Measurements from ENCODE around the gene NRF1. TPM values are rescaled to one million over a fixed set of nuclear protein-coding genes. Genes with fewer than 3 reads are reported as not detected.

The NRF1 gene
- total and polyA plus RNA-seq, 8 donors: 11.4 to 26.8 (median 22.6) TPM

DNA sequence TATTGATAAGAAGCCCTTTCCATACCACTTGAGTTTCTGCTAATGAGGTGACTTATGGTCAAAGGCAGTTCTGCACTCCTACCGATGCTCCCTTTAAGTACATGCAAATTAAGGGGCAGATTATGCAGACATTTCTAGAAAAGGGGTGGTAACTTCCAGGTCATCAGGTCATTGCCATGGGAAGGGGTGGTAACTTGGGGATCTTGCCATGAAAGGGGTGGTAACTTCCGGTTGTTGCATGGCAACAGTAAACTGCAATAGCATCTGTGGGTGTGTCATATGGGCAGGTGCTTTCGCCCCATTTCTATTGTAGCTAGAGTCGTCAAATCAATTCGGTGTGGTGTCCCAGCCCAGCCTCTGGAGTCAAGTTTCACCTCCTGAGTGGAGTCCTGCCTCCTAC is 190.4 kb downstream of the NRF1 start:
- peaks cover 0 to 7% of the 10 kb centered on the region in 2 donors for H3K27me3 ChIP-seq
- intact Hi-C loops (cut with DNase I): no loop called here
- no peak overlapping the region for H3K4me3 ChIP-seq
- H3K27ac ChIP-seq: no peak overlapping the region
- no peak for ATAC-seq
- H3K9me3 ChIP-seq: no peaks in the 10 kb centered on the region
- no peaks in the 10 kb centered on the region for H3K4me1 ChIP-seq
- TF ChIP-seq, protein P1, sequence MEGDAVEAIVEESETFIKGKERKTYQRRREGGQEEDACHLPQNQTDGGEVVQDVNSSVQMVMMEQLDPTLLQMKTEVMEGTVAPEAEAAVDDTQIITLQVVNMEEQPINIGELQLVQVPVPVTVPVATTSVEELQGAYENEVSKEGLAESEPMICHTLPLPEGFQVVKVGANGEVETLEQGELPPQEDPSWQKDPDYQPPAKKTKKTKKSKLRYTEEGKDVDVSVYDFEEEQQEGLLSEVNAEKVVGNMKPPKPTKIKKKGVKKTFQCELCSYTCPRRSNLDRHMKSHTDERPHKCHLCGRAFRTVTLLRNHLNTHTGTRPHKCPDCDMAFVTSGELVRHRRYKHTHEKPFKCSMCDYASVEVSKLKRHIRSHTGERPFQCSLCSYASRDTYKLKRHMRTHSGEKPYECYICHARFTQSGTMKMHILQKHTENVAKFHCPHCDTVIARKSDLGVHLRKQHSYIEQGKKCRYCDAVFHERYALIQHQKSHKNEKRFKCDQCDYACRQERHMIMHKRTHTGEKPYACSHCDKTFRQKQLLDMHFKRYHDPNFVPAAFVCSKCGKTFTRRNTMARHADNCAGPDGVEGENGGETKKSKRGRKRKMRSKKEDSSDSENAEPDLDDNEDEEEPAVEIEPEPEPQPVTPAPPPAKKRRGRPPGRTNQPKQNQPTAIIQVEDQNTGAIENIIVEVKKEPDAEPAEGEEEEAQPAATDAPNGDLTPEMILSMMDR (IDR thresholded peaks at IDR 0.05): no peak
- no peaks in the 10 kb centered on the region for H3K36me3 ChIP-seq
- DNase-seq: no peak

DNA sequence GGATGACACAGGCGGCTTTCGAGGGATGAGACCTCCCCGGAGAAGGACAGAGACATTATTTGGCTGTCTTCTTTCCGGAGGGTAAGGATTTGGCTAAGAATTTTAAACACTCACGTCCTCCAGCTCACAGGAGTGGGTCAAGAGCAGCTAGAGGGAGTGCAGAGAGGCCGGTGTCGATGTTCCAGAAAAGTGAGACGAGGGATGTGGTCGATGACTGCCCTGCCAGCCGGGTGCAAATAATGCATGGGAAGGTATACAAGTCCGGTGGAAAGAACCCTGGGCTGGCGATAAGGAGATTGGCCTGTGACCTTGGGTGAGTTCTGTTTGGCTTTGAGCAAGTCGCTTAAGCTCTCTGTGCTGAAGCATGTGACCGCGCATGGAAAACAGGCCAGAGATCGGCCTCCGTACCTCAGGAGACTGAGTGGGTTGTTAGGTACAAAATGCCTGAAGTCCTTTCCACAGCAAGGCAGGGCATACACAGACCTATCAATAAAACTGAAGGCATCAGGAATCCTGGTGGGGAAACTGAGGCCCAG is 192.1 kb downstream of the NRF1 start:
- H3K4me1 ChIP-seq: no peaks in the 10 kb centered on the region
- intact Hi-C loops (cut with DNase I): no loop called here
- no peak overlapping the region for H3K27ac ChIP-seq
- TF ChIP-seq, protein P1 (IDR thresholded peaks at IDR 0.05): no peak
- no peak for ATAC-seq
- no peaks in the 10 kb centered on the region for H3K36me3 ChIP-seq
- H3K4me3 ChIP-seq: no peak overlapping the region
- no peaks in the 10 kb centered on the region for H3K9me3 ChIP-seq
- no peak for DNase-seq
- H3K27me3 ChIP-seq: peaks cover 0 to 7% of the 10 kb centered on the region in 2 donors

DNA sequence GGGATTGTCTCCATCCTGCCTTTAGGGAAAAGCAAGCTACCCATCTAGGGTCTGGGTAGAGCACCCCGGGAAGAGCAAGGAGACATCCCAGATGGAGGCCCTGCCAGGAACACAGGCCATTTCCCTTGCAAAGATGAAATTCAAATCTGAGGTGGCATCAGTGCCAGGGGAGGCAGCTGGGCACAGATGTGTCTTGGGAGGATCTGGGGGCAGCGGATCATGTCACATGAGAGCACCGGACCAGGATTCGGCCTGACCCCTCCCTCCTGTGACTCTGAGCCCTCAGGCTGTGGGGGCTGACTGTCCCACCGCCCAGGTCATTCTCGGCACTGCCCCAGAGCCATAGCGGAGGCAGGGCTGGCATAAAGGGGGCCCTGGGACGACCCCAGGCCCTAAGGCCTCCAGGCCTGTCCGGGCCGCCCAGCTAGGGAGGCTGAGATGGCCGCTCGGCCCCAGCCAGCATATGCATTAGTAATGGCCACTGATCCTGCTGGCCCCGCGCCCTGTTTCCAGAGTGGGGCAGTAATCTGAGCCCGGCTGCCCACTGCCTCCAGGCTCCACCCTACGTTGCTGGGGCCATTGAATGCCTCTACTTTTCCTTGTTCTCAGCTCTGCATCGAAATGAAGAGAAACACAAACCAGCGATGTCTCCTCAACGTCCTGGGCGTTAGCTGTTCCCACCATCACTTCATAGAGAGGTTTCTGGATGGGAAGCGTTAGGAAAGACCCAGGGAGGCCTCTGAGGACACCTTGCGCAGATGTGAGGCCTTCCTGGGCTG is 192.8 kb downstream of the NRF1 start:
- H3K27me3 ChIP-seq: peaks cover 0 to 5% of the 10 kb centered on the region in 2 donors
- ATAC-seq: no peak
- H3K27ac ChIP-seq: no peak overlapping the region
- H3K4me3 ChIP-seq: no peak overlapping the region
- no peaks in the 10 kb centered on the region for H3K4me1 ChIP-seq
- TF ChIP-seq, protein P1 (IDR thresholded peaks at IDR 0.05): no peak
- H3K9me3 ChIP-seq: no peaks in the 10 kb centered on the region
- H3K36me3 ChIP-seq: no peaks in the 10 kb centered on the region
- intact Hi-C loops (cut with DNase I): no loop called here
- DNase-seq: no peak

DNA sequence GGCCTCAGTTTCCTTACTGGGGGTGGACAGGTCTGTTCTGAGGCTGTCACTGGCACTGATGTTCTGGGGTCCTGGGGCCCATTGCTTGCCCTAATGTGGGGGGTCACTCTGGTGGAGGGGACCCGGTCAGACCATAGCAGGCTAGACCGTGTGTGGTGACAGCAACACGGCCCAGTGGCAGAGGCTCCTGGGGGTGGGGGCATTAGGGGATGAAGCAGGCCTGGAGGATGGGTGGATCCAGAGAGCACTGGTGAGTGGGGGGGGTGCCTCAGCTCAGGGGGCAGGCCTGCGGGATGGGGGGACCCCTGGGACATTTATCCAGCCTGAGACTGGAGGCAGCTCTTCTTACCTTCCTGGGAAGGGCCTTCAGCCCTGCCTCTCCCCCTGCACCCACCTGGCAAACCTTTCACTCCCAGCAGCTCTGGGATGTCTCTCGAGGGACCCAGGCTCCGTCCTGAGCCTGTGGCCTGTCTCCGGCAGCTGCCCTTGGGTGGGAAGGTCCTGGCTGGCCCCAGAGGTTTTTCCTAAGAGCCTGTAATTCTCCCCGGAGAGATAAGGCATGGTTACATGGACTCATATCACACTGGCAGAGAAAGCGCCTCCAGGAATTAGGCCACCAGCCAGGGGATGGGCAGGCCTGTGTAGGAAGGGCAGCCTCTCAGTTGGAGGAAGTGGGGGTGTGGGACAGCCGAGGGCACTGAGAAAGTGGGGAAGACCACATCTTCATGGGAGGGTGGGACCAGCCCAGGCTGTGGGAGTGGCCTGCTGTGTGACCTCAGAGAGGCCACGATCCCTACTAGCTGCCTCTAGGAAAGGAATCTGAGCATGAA is 193.6 kb downstream of the NRF1 start:
- Histone ChIP-seq H3K27me3 (no peaks in the 10 kb centered on the region), H3K4me3 (no peak overlapping the region), H3K27ac (no peak overlapping the region), H3K9me3 (no peaks in the 10 kb centered on the region), H3K4me1 (no peaks in the 10 kb centered on the region), H3K36me3 (no peaks in the 10 kb centered on the region)
- DNase-seq: no peak
- intact Hi-C loops (cut with DNase I): no loop called here
- no peak for ATAC-seq
- TF ChIP-seq, protein P1 (IDR thresholded peaks at IDR 0.05): no peak

Small RNAs within 50 kb of the gene (microRNA-seq; reads per million reads assigned to microRNA genes)
- gene MIR182 (358 to 1,801 reads per million in 2 donors), gene MIR183 (172 to 1,002 reads per million in 2 donors), gene MIR96 (52.1 to 431 reads per million in 2 donors)

Other genes starting within 250 kb of the NRF1 start
- gene STRIP2, start 177.3 kb upstream of the NRF1 start, total RNA-seq: 1 to 10 TPM; 4.4 to 5.3 TPM
- 1 to 10 TPM; 4.9 to 6.3 (median 5.8) TPM for gene STRIP2, start 177.3 kb upstream of the NRF1 start, polyA plus RNA-seq (ENCODE audit: insufficient read length in 6 of 6)
- 1 to 10 TPM in 1 of 2 donors, not detected in 1; 1.0 TPM for gene SMKR1, start 109.2 kb upstream of the NRF1 start, total RNA-seq
- gene SMKR1, start 109.2 kb upstream of the NRF1 start, polyA plus RNA-seq (ENCODE audit: insufficient read length in 6 of 6): under 1 TPM; 0.16 to 1.00 (median 0.49) TPM